Occipital lobe (tissue), 2 donors: ENCODE data around the gene RPS6KA2. TPM values are rescaled to one million over a fixed set of nuclear protein-coding genes. Genes with fewer than 3 reads are reported as not detected.

ENCODE experiments used
- DNase-seq: peaks from one replicate; lab custom pipeline; 2025; lab: John Stamatoyannopoulos, UW
- total RNA-seq: library from RNA; depleted of rRNA; stranded (reverse); fragments of >200 nt; gene quantifications from one replicate; pipeline ENCODE4 v1.2.3, GENCODE V29; 2014

Gene RPS6KA2
- total RNA-seq, 1 donor from 2014 or later: 18.4 TPM

DNA sequence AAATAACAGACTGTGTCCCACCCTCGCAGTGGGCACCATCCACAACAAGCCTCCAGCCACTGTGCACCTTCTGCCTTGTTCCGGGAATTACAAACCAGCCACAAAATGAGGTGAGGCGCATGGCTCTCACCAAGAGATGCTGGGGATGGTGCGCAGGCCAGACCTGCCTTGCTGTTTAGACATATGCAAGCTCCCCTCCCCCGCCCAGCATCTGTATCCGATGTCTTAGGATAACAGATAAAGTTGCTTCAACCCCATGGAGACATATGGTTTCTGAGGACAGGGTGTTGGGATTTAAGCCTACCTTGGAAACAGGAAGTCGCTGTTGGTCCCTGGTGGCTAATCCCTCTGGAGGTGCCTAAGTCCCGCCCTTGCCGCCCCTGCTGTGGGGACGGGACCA is 194.0 kb downstream of the RPS6KA2 start:
- no peak for DNase-seq

DNA sequence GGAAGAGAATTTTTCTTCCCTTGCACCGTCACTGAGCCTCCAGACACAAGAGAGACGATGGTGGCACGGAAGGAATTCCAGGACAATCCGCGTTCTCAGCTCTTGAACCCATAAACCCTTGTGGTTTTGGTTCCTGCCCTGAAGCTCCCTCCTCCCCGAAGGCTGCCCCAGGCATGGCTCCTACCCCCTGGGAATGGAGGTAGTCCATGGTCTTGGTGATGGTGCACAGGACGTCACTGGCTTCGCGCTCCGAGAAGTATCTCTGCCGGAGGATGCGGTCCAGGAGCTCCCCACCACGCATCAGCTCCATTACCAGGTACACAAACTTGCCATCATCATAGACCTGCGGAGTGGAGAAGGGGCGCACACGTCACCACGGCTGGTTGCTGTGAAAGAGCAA is 196.8 kb downstream of the RPS6KA2 start:
- no peak for DNase-seq

DNA sequence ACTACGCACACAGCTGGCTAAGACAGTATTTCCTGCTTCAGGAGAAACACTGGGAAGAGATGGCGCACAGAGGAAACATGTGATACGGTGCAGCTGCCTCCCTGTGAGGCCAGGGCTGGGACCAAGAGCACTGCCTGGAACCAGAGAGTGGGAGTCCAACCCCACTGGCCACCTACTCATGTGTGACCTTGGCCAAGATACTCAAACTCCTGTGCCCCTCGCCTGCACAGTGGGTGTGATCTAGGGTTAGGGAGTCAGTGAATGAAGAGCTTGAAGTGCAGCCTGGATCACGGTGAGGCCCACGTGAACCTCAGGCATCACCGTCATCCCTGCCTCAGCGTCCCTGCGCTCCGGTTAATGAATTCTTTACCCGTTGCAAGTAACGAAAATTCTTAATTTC is 202.6 kb downstream of the RPS6KA2 start:
- no peak for DNase-seq

DNA sequence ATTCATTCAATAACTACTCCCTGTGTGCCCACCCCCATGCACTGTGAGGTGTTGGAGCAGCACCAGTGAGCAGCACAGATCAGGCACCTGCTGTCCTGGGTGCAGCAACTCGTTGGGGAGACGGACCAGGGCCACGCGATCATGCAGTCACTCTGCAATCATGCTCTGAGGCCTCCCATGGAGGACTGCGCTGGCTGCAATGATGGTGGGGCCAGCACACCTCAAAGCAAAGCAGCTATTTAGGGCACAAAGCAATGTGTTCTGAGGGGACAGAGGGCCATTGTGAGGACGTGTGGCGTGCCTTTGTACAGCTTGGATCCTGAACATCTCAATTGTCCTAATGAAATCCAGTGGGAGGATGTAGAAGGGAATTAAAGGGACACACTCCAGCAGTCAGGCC is 203.3 kb downstream of the RPS6KA2 start:
- peak; percentile 29 for DNase-seq

DNA sequence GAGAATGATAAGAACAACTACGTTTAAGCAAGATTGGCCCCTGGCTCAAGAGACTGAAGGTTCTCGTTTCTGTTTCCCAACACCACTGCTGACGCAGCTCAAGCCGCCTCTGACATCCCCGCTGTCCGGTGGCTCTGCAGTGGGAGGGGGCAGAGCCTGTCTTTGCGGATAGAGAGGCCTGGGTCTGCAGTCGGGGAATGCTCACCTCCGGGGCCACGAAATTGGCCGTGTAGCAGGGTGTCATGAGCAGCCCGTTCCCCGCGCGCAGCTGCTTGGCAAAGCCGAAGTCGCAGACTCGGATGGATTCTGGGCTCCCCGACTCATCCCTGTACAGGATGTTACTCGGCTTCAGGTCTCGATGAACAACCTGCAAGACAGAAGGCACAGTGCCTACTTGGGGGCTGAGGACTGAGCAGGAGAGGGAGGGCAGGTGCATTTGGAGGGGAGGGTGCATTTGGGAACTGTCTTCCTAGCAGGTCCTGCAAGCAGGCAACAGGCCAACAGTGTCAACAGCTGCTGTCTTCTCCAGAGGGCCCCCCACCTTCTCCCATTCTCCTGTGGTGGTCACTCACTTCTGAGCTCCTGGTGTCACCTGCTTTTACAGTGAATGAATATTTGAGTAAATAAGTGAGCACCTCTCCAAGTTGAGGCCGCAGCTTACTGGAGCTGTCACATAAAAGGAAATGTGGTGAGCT is 203.9 kb downstream of the RPS6KA2 start:
- no peak for DNase-seq

DNA sequence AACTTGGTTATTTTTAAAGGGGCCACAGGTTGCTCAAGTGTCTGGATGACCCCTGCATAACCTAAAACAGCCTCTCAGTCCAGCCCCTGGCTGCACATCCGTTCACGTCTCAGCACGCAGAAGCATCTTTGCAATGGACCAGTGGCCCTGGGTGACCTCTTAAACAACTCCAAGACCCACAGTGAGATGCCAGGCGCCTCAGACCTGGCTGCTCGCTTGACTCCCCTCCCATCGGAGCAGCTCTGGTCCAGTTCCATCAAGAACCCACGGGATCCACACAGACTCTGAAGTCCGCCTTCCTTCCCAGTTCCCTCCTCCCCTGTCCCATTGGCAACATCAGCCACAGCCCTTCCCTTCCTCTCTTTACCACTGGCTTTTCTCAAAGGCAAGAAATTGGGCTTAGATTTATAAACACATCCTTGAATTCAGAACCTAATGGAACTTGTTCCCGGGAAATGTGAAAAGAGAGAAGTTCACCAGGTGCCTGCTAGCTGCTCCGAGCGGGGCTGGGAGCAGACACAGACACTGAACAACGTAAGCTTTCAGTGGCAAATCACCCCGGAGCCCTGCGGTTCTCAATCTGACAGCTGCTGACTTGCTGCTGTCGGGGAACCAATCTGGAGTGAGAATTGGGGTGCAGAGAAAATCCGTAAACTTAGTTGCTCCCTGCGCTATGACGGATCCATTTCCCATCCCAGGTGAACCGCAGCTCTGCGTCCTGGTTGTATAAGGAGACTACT is 204.7 kb downstream of the RPS6KA2 start:
- DNase-seq: no peak

DNA sequence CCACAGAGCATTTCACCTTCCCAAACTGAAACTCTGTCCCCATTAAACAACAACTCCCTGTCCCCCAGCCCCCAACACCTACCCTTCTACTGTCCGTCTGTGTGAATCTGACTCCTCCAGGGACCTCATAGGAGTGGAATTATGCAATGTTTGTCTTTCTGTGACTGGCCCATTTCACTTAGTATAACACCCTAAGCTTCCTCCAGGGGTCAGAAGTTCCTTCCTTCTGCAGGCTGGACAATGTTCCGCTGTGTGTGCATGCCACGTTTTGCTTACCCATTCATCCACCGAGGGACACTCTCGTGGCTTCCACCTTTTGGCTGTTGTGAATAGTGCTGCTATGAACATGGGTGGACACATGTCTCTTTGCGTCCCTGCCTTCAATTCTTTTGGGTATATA is 206.7 kb downstream of the RPS6KA2 start:
- DNase-seq: no peak

DNA sequence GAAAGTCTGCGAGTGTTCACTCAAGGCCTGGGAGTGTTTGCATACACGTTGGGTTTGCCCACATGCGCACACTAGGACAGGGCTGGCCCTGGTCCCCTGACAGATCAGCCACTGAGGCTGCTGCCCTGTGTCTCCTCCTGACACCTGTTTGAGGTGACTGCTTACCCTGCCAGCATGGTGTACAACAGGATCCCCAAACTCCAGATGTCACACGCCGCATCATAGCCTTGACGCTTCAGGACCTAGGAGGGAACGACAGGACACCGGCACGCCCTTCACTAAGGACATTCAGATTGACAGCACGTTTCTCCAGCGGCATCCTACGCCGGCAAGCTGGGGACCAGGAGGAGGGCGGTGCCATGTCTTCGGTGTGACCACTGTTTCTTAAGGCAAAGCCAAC is 207.3 kb downstream of the RPS6KA2 start:
- DNase-seq: no peak

DNA sequence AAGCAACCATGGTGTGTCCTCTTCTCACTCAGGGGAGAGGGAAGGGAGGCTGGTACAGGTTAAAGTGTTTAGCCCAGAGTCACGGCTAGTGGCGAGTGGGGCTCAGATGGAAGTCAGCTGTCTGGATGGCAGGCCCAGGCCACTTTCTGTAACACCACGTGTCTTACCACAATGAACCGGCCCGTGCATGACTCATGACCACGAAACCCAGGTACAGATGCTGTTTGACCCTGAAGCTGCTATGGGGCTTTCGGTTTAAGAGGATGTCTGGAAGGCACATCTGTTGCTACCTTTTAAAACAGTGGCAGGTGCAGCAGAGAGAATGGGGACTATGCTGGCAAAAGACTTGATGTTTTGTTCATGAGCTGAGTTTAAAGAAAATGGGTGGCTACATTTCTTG is 207.8 kb downstream of the RPS6KA2 start:
- no peak for DNase-seq

DNA sequence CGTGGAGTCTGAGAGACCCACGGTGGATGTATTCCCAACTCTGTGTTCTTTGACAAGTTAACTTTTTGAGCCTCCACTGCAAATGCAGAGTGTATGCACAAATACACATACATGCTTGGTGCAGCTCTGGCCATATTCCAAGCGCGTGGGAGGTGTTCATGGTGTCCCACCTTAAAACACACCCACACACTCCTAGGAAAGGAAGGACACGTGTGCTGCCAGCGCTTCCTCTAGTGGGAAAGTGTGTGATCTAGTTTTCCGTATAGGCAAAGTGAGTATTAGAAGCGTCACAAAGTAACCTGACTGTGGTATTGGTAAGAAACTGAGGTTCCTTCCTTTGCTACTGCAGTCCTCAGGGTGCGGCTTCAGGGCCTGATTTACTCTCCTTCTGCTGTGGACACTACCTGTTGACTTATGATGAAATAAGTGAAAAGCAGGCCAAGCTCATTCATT is 208.3 kb downstream of the RPS6KA2 start:
- no peak for DNase-seq

DNA sequence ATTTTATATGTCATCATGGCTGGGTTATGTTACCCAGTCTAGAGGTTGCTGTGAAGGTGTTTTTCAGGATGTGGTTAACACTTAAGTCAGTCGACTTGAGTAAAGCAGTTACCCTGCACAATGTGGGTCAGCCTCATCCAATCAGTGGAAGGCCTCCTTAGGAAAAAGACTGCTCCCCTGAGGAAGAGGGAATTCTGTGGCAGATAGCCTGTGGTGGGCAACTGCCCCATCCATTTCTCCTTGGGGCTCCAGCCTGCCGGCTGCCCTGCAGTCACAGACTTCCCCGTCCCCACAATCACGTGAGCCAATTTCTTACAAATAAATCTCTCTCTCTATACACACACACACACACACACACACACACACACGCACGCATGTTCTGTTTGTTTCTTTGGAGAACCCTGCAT is 209.8 kb downstream of the RPS6KA2 start:
- no peak for DNase-seq

DNA sequence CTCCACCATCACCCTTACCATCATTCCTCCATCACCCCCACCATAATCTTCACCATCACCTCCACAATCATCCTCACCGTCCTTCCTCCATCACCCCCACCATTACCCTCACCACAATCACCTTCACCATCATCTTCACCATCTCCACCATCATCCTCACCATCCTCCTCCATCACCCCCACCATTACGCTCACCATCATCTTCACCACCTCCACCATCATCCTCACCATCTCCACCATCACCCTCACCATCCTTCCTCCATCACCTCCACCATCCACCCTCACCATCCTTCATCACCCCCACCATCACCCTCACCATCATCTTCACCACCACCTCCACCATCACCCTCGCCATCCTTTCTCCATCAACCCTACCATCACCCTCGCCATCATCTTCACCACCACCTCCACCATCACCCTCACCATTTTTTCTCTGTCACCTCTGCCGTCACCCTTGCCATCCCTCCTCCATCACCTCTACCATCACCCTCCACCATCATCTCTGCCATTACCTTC is 211.2 kb downstream of the RPS6KA2 start:
- no peak for DNase-seq

DNA sequence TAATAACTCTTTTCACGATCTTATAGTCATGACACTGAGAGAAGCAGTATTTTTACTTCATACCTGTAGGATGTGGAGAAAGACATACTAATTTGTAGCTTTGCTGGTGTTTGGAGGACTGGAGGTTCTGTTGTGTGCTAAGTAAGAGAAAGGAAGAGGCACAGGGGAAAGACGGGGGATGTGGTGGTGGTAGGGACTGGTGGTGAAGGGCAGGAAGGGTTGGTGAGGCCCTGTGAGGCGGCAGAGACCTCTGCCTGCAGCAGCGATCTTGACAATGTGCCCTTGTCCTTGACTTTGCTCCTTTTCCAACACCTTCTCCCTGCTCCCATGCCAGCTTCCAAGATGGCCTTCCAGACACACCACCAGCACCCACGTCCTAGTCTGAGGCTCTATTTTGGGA is 211.7 kb downstream of the RPS6KA2 start:
- DNase-seq: no peak

DNA sequence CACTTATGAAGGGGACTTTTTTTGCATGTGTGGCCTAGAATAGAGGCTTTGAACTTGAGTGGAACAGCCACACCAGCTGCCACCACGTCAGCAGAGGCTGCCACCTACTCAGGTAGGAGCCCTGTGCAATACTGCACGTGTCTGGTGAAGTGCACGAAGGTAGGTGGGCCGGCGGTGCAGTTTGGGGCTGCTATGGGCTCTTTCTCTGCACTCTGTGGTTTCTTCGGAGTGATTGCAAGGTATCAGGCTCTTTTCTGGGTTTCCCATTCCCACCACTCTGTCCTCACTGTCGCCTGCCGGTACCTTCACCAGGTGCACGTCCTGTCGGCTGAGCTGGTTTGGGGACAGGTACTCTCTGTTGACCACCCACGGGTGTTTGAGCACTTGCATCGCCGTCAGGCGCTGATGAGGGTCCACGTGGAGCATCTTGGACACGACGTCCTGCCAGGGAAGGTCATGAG is 213.5 kb downstream of the RPS6KA2 start:
- no peak for DNase-seq

DNA sequence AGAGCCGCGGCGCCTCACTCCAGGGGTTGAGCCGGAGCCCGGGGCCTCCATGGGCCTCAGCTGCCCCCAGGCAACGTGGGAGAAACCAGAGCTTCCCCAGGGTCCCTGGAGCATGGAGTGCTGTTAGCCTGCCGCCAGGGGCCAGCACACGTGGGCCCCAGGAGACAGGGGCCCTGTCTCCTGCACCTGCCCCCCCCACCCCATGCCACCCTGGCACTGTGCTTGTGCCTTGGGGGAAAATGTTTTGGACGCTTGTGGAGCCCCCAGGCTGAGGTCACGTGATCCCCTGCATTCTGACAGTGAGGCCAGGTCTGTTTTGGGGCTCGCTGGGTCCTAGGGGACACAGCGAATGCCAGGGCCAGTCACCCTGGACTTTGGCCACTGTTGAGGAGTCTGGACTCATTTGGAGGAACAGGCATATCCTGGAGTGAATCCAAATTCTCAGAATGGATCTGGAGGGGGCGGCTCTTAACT is 214.1 kb downstream of the RPS6KA2 start:
- DNase-seq: no peak

DNA sequence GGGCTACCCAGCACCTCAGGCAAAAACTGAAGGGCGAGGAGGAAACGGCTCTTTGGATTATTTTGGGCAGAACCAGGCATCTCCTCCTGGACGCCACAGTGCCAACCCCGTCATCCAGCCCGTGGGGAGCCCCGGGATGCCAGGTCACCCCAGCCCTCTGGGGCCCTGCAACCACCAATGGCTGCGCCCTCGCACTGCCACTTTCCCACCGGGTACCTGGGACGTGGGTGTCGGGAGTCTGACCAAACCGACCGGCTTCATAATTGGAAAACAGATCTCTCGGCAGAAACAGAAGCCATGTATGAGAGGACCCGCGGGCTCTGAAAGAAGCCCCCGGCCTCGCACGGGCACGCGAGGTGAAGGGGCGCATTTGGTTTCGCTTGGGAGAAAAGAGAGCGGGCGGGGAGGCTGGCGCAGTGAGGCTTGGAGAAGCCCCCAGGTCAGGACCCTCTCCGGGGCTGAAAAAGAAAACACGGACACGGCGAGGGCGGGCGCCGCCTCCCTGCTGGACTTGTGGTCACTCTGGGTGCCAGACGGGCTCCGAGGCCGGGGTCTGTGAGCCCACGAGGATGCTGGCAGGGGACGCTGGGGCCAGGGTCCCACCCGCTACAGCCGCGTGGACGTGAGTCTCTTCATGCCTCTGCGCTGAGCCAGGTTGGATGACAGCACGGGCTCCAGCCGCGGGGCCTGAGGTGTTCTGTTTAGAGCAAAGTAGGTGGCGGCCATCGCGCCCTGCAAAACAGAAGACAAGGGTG is 214.7 kb downstream of the RPS6KA2 start:
- no peak for DNase-seq

DNA sequence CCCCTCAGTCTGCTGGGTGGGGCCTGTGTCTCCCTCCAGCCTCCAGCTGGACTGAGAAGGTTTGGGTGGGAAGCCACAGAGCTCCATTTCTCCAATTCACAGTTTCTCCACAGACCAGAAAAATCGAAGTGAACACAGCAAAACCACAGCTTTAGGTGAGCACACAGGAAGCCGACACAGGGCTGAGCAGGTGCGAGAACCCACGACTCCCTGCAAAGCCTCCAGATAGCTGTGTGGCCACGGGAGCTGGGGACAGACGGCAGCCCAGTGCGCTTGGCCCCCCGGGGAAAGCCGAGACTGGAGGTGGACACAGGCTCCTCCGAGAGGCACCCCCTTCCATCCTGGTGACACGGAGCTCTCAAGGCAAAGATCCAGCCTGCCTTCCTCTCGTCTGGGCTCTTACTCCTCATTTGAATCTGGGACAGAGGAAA is 215.3 kb downstream of the RPS6KA2 start:
- DNase-seq: no peak

DNA sequence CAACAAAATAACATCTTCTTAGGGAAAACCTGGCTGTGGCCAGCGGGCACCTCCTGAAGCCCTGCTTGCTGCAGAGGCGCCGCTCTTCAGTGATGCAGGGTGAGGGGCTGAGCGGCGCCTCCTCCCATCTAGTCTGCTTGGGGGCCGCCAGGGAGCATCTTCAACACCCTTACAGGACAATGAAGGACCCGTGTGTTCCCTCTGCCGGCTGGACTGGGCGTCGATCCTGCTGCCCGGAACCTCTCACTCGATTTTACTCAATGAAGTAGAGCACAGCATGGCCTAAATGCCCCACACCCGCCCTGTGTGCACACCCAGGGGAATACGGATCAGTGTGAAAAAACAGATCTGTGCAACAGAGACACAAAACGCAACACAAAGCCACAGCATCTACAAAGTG is 215.8 kb downstream of the RPS6KA2 start:
- DNase-seq: no peak

DNA sequence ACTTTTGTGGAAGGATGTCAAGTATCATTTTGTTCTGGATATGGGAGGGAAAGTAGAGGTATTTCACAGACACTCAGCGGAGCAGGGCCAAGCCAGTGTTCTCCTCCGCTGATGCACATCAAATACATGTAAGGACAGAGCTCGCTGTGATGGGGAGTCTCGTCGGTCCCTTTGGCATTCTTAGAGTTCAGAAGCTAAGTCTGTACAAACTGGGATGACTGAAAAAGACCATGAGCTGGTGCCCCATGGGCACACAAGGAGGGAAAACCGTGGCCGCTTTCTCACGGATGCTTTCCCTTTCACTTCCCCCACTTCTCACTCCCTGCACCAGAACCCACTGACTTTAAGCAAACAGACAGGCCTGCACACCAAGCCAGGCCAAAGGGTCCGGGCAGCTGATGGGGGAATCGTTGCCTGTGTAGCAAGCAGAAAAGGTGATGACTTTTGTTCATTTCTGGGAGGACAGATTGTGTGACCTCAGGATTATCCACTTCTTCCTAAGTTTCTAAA is 216.6 kb downstream of the RPS6KA2 start:
- DNase-seq: no peak

DNA sequence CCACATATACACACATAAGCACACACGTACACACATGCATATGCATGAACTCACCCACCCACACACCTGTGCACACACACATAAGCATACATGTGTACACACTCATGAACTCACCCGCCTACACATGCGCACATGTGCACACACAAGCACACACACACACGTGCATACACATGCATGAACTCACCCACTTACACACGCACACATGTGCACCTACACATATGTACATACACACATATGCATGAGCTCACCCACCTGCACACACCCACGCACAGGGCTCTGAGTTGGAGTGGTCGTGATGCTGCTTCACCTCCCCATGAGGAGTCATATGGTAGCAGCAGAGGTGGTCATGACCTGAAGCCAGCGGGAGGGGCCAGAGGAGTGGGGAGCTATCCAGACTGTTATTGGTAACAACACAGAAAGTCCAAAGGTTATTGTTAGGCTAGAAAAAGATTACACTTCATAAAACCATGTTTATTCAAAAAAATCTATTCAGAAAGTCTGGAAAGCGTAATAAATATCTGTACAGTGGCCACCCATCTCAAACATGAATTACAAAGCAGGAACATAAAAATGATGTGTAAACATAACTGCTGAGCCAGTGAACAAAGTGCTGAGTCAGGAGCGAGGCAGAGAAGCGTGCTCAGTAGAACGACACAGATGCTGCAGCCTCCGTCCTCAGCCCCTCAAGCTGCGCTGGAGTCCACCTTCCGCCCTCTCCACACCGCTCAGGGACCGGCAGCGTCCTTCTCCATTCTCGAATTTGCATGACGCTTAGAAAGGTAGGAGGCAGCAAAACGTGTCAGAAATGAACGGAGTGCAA is 217.9 kb downstream of the RPS6KA2 start:
- DNase-seq: no peak

DNA sequence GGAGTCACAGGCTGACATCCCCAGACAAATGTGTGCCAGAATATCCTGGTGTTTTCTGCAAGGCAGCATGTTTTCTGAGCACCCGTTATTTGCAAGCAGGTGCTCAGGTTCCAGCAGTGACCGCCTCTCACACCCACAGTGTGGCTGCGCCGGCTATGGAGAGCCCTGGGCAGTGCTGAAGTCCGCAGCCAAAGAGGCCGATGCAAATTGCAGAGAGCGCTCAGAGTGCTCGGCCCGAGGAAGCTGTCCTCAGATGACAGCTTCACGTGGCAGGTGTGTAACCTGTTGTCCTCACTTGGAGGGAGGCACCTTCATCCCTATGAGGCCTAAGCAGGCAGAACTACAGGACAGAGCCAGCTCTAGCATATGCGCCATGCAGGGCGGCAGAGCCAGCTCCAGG is 220.9 kb downstream of the RPS6KA2 start:
- no peak for DNase-seq
